Tongue (tissue), 2 donors: ENCODE data around the gene GAP43. TPM values are rescaled to one million over a fixed set of nuclear protein-coding genes. Genes with fewer than 3 reads are reported as not detected.

Source experiments
- DNase-seq: peaks from one replicate; pipeline ENCODE4 v3.0.0-alpha.2; 2015
- total RNA-seq: library from RNA; depleted of rRNA; stranded (reverse); fragments of >200 nt; gene quantifications from one replicate; pipeline ENCODE4 v1.2.3, GENCODE V29; 2014

The GAP43 gene
- total RNA-seq, 1 donor from 2014 or later = 4.7 TPM

GRCh38 chr3:115766587-115767482, 143.5 kb downstream of the GAP43 start:
- no peak for DNase-seq

DNA sequence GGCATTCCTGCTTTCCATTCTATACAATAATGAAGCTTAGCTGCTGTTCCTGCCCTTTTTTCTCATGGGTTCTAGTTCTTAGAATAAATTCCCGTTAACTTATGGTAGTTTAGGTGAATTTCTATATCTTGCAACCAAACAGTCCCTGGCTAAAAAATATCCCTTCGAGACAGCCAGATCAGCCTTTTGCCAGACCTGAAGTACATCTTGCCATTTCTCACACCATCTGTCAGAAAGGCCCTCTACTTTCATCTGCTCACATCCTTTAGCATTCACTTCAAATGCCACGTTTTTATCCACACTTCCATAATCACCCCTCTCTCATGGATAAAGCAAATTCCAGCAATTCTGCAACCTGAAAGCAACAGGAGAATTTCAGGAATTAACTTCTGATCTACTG, 145.4 kb downstream of the GAP43 start:
- DNase-seq = no peak
